Esophagus muscularis mucosa (tissue), 4 donors: Measurements from ENCODE around the gene C17orf78. TPM values are rescaled to one million over a fixed set of nuclear protein-coding genes. Genes with fewer than 3 reads are reported as not detected.

Experiments
- DNase-seq: peaks from one replicate; pipeline ENCODE4 v3.0.0-alpha.2; 2017; ENCODE audit errors: extremely low spot score
- H3K27ac ChIP-seq, 4 donors: fragments of 200-600 bp; sonication (generic); replicated peaks in 1 of 4; 1 replicate in 3 of 4; 2 replicates in 1 of 4; pipeline ENCODE4 v1.5.1; 2016 to 2019; ENCODE audit warnings: mild to moderate bottlenecking in 1 of 4
- H3K27me3 ChIP-seq, 4 donors: fragments of 200-600 bp; sonication (generic); one replicate each; pipeline versions ENCODE4 v1.5.1 to v1.6.0; 2016 to 2019
- H3K36me3 ChIP-seq, 4 donors: fragments of 200-600 bp; sonication (generic); one replicate each; pipeline ENCODE4 v1.5.1; 2016 to 2019
- H3K4me1 ChIP-seq, 4 donors: fragments of 200-600 bp; sonication (generic); one replicate each; pipeline ENCODE4 v1.5.1; 2016 to 2019
- H3K4me3 ChIP-seq, 4 donors: fragments of 200-600 bp; sonication (generic); 1 replicate in 2 of 4; 2 replicates in 2 of 4; pipeline ENCODE4 v1.5.1; 2016 to 2019; ENCODE audit warnings: mild to moderate bottlenecking in 4 of 4, moderate library complexity in 1 of 4
- H3K9me3 ChIP-seq, 4 donors: fragments of 200-600 bp; sonication (generic); 1 replicate in 3 of 4; 2 replicates in 1 of 4; pipeline ENCODE4 v1.5.1; 2016 to 2019
- EP300 ChIP-seq: sonication (generic); formaldehyde crosslinking; IDR thresholded peaks from one replicate; pipeline ENCODE4 v1.6.1; 2017; ENCODE audit warnings: antibody characterized with exemption
- POLR2A ChIP-seq: fragments of 450-650 bp; IDR thresholded peaks from one replicate; pipeline ENCODE4 v1.6.1; 2017; ENCODE audit warnings: antibody characterized with exemption, moderate library complexity, mild to moderate bottlenecking, low read depth
- POLR2AphosphoS5 ChIP-seq, 2 donors: sonication (generic); formaldehyde crosslinking; IDR thresholded peaks; one replicate each; pipeline ENCODE4 v1.6.1; 2017; ENCODE audit warnings: antibody characterized with exemption in 2 of 2
- WGBS: methylation state at CpG from one replicate; pipeline ENCODE4 v1.1.5; 2018; 5-methylcytosine and 5-hydroxymethylcytosine counted together
- intact Hi-C: fragments of 100-400 bp; cut with DNase I; formaldehyde crosslinking; loops from one replicate; pipeline ENCODE4 v1.15.1; 2023
- total RNA-seq, 4 donors: library from RNA; depleted of rRNA; stranded (reverse); fragments of >200 nt; gene quantifications; one replicate each; pipeline versions ENCODE4 v1.1.0 to v1.2.1, GENCODE V29; 2016
- TF ChIP-seq, protein P1 (sequence below), 3 experiments: fragments of 200-600 bp in 2 of 3; fragments of 450-650 bp in 1 of 3; sonication (generic) in 2 of 3; IDR thresholded peaks; one replicate each; pipeline ENCODE4 v1.5.1; 2017 to 2019; ENCODE audit warnings: antibody characterized with exemption in 3 of 3, mild to moderate bottlenecking in 2 of 3, moderate library complexity in 1 of 3

Gene C17orf78
- total RNA-seq, 4 donors from 2014 or later = not detected

DNA sequence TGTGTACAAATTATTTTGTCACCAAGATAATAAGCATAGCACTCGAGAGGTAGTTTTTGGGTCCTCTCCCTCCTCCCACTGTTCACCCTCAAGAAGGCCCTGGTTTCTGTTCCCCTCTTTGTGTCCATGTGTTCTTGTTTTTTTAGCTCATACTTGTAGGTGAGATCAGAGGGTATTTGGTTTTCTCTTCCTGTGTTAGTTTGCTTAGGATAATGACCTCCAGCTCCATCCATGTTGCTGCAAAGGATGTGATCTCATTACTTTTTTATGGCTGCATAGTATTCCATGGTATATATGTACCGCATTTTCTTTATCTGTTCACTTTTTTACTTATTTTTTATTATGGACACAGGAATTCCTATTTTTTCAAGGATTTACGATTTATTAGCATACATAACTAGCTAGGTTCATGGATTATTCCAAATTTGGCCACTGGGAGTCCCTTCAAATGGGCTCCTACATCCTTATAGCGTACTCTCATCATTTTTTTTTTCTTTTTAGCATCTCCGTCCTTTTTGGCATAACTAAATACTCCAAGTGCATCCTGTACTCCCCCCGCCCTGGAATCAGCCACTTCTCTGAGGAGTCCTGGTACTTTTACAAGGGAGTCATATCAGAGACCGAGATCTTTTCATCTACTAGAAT, 38.2 kb downstream of the C17orf78 start:
- intact Hi-C loops = no loop called here
- no peaks in the 10 kb centered on the region for H3K4me1 ChIP-seq
- H3K27ac ChIP-seq = no peak overlapping the region
- no peaks in the 10 kb centered on the region for H3K9me3 ChIP-seq
- H3K4me3 ChIP-seq = no peak overlapping the region
- TF ChIP-seq POLR2A (no peak), POLR2AphosphoS5 (IDR thresholded peaks at IDR 0.05) (no peak), EP300 (no peak)
- TF ChIP-seq, protein P1, sequence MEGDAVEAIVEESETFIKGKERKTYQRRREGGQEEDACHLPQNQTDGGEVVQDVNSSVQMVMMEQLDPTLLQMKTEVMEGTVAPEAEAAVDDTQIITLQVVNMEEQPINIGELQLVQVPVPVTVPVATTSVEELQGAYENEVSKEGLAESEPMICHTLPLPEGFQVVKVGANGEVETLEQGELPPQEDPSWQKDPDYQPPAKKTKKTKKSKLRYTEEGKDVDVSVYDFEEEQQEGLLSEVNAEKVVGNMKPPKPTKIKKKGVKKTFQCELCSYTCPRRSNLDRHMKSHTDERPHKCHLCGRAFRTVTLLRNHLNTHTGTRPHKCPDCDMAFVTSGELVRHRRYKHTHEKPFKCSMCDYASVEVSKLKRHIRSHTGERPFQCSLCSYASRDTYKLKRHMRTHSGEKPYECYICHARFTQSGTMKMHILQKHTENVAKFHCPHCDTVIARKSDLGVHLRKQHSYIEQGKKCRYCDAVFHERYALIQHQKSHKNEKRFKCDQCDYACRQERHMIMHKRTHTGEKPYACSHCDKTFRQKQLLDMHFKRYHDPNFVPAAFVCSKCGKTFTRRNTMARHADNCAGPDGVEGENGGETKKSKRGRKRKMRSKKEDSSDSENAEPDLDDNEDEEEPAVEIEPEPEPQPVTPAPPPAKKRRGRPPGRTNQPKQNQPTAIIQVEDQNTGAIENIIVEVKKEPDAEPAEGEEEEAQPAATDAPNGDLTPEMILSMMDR (IDR thresholded peaks at IDR 0.05) = no peak
- no peaks in the 10 kb centered on the region for H3K27me3 ChIP-seq
- no peak for DNase-seq
- peaks cover 31 to 77% (median 66%) of the 10 kb centered on the region in 4 donors for H3K36me3 ChIP-seq
- WGBS = 94% methylated on average over 7 of the region's 7 CpGs

DNA sequence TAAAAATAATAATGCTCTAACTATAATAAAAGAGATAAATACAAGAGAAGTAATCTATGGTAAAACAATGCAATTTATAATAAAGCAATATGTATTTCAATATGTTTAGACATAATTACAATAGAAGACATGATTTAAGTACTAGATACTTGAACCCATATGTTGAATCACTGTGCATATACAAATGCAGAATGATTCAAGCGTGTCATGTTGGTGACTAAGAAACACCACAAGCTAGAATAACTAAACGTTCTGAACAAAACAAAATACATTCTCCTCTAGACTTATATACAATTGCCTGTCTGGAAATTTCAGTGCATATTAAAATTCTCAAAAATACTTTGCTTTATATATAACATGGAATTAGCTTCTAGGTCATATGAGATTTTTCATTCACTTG, 42.1 kb downstream of the C17orf78 start:
- Histone ChIP-seq H3K4me1 (no peaks in the 10 kb centered on the region), H3K4me3 (no peak overlapping the region), H3K27me3 (no peaks in the 10 kb centered on the region), H3K27ac (no peak overlapping the region), H3K36me3 (peaks cover 25 to 90% (median 70%) of the 10 kb centered on the region in 4 donors), H3K9me3 (no peaks in the 10 kb centered on the region)
- WGBS = 81% methylated on average over 2 of the region's 2 CpGs
- no peak for TF ChIP-seq POLR2A
- TF ChIP-seq, protein P1 (IDR thresholded peaks at IDR 0.05) = no peak
- TF ChIP-seq EP300 = no peak
- TF ChIP-seq POLR2AphosphoS5 (IDR thresholded peaks at IDR 0.05) = no peak
- intact Hi-C loops = no loop called here
- no peak for DNase-seq

DNA sequence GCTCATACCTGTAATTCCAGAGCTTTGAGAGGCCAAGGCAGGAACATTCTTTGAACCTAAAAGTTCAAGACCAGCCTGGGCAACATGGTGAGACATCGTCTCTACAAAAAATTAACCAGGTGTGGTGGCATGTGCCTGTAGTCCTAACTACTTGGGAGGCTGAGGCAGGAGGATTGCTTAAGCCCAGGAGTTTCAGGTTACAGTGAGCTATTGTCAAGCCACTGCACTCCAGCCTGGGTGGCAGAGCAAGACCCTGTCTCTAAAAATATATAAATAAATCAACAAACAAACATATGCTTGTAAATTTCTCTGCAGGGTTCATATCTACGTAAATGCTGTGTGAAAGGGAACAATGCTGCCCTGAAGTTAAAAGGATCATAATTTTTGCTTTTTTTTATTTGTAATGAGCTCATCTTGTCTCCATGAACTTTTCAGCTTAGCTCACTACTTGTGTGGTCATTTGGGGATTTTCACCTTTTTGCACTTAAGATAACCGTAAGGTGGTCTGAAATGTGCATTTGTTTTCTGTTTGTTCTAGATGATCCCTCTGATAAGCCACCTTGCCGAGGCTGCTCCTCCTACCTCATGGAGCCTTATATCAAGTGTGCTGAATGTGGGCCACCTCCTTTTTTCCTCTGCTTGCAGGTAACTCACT, 47.3 kb downstream of the C17orf78 start:
- H3K36me3 ChIP-seq = peaks cover 16 to 96% (median 78%) of the 10 kb centered on the region in 4 donors
- H3K4me1 ChIP-seq = no peaks in the 10 kb centered on the region
- no peak overlapping the region for H3K27ac ChIP-seq
- H3K9me3 ChIP-seq = no peaks in the 10 kb centered on the region
- H3K27me3 ChIP-seq = no peaks in the 10 kb centered on the region
- intact Hi-C loops = no loop called here
- DNase-seq = no peak
- TF ChIP-seq POLR2A = no peak
- TF ChIP-seq EP300 = no peak
- TF ChIP-seq, protein P1 (IDR thresholded peaks at IDR 0.05) = no peak
- no peak for TF ChIP-seq POLR2AphosphoS5 (IDR thresholded peaks at IDR 0.05)
- 93% methylated on average over 4 of the region's 4 CpGs for WGBS
- H3K4me3 ChIP-seq = no peak overlapping the region

DNA sequence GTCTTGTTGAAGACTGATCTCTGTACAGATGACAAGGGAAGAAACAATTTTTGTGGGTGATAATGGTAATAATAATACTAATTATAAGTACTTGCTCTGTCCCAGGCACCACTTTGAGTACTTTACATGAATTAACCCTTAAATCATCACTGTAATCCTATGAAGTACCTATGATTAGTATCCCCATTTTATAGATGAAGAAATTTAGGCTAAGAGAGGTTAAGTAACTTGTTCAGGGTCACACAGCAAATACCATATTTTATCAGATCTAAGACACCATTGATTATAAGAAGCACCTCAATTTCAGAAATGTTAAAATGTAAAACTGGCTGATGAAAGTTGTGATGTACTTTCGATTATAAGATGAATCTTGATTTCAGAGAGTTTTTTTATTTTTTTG, 49.5 kb downstream of the C17orf78 start:
- no peaks in the 10 kb centered on the region for H3K4me1 ChIP-seq
- intact Hi-C loops = no loop called here
- no peak overlapping the region for H3K27ac ChIP-seq
- H3K9me3 ChIP-seq = no peaks in the 10 kb centered on the region
- DNase-seq = no peak
- H3K4me3 ChIP-seq = no peak overlapping the region
- H3K27me3 ChIP-seq = no peaks in the 10 kb centered on the region
- TF ChIP-seq, protein P1 (IDR thresholded peaks at IDR 0.05) = no peak
- no peak for TF ChIP-seq EP300
- no peak for TF ChIP-seq POLR2A
- TF ChIP-seq POLR2AphosphoS5 (IDR thresholded peaks at IDR 0.05) = no peak
- WGBS = 93% methylated on average over 1 of the region's 1 CpG
- H3K36me3 ChIP-seq = peaks cover 19 to 96% (median 77%) of the 10 kb centered on the region in 4 donors
